Panc1 (cell line): ENCODE results near the gene LSM10. TPM values are rescaled to one million over a fixed set of nuclear protein-coding genes. Genes with fewer than 3 reads are reported as not detected.

Experiments used
- ATAC-seq: fragments of 200-7000 bp; cut with Tn5 transposase; 2 replicates; pipeline ENCODE4 v1.9.1; 2020; ENCODE audit warnings: mild to moderate bottlenecking, moderate library complexity
- BruUV-seq: library from RNA; stranded (reverse); fragments of 400-500 nt; replicated peaks from 2 replicates; lab custom pipeline; 2021; lab: Mats Ljungman, UMichigan
- CTCF ChIA-PET: fragments of 300-600 bp; sonication (Branson Sonifier 250); formaldehyde crosslinking; loops from one replicate; lab custom pipeline; 2022; ENCODE audit warnings: antibody characterized with exemption; lab: Charles Lee
- POLR2A ChIA-PET: fragments of 300-600 bp; sonication (Branson Sonifier 250); formaldehyde crosslinking; loops from one replicate; lab custom pipeline; 2022; ENCODE audit warnings: antibody characterized with exemption; lab: Charles Lee
- DNase-seq: peaks from one replicate; pipeline ENCODE4 v3.0.0-alpha.2; 2010; ENCODE audit warnings: low read depth, low spot score
- H3K27ac ChIP-seq: 2 replicates; pipeline ENCODE4 v1.5.1; 2011; ENCODE audit warnings: mild to moderate bottlenecking, low read length, inconsistent platforms
- H3K27me3 ChIP-seq: fragments of 200-500 bp; sonication (Bioruptor generic); 2 replicates; pipeline ENCODE4 v1.6.0; 2014; ENCODE audit warnings: low read length, inconsistent platforms; ENCODE audit not compliant: control insufficient read depth, insufficient read depth
- H3K36me3 ChIP-seq: fragments of 200-500 bp; sonication (Bioruptor generic); 2 replicates; pipeline ENCODE4 v1.5.1; 2014; ENCODE audit warnings: inconsistent platforms, mild to moderate bottlenecking, low read length, moderate library complexity; ENCODE audit not compliant: control insufficient read depth, insufficient read depth
- H3K4me1 ChIP-seq: 2 replicates; pipeline ENCODE4 v1.5.1; 2011; ENCODE audit warnings: inconsistent platforms, mild to moderate bottlenecking, low read length, moderate library complexity; ENCODE audit not compliant: control insufficient read depth, insufficient read depth
- H3K4me3 ChIP-seq, 2 experiments: 2 replicates each; pipeline ENCODE4 v1.5.1; 2011 to 2012; ENCODE audit warnings: low read depth in 2 of 2, low read length in 2 of 2, mild to moderate bottlenecking in 2 of 2, inconsistent platforms in 1 of 2, moderate library complexity in 1 of 2
- H3K9me3 ChIP-seq: fragments of 200-500 bp; sonication (Bioruptor generic); 2 replicates; pipeline ENCODE4 v1.5.1; 2014; ENCODE audit warnings: low read depth, mild to moderate bottlenecking, inconsistent platforms, low read length, moderate library complexity; ENCODE audit not compliant: control insufficient read depth, insufficient read depth
- CTCF ChIP-seq: fragments of 450-650 bp; IDR thresholded peaks from 2 replicates; pipeline ENCODE4 v1.5.1; 2017; ENCODE audit warnings: mild to moderate bottlenecking
- POLR2AphosphoS5 ChIP-seq: IDR thresholded peaks from 2 replicates; pipeline ENCODE4 v1.6.1; 2012; ENCODE audit warnings: mild to moderate bottlenecking, low read depth, low read length, moderate library complexity
- SIN3A ChIP-seq: IDR thresholded peaks from 2 replicates; pipeline ENCODE4 v1.6.1; 2012; ENCODE audit warnings: low read depth, mild to moderate bottlenecking, low read length, moderate library complexity, borderline replicate concordance; ENCODE audit not compliant: insufficient read depth
- TCF7L2 ChIP-seq: IDR thresholded peaks from 2 replicates; pipeline ENCODE4 v1.6.1; 2011; ENCODE audit warnings: mild to moderate bottlenecking, low read depth, low read length, inconsistent platforms
- in situ Hi-C: cut with HindIII; loops from 2 replicates; pipeline ENCODE4 v1.10.0; 2016; ENCODE audit warnings: low sequenced_read_pairs, low pct_unique_long_range_greater_than_20kb
- intact Hi-C: fragments of 100-400 bp; cut with micrococcal nuclease; formaldehyde crosslinking; loops from one replicate; pipeline ENCODE4 v1.10.0; 2022; ENCODE audit not compliant: unreplicated experiment
- total RNA-seq: library from RNA; stranded (reverse); gene quantifications from one replicate; pipeline ENCODE4 v1.2.1, GENCODE V29; 2021; ENCODE audit not compliant: unreplicated experiment
- TF ChIP-seq, protein P1 (sequence below), 2 experiments: IDR thresholded peaks; 2 replicates each; pipeline ENCODE4 v1.6.1; 2011 to 2012; ENCODE audit warnings: low read depth in 2 of 2, control low read depth in 1 of 2, low read length in 1 of 2, mild to moderate bottlenecking in 1 of 2, moderate library complexity in 1 of 2; ENCODE audit not compliant: insufficient read depth in 1 of 2

The LSM10 gene
- total RNA-seq, 1 experiment from 2014 or later = 53.7 TPM

DNA sequence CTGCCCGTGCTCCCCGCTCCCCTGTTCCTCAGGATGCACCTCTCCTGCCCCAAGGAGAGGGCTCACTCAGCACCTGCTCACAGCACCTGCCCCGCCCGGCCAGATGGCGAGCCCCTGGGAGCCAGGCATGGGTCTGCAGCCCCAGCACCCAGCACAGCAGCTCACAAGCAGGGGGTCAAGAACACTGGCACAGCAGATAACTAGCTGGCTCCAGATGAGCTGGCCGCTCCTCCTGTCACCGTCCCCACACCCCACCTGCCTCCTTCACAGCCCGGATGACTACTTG lies 53.4 kb downstream of the LSM10 start:
- Histone ChIP-seq H3K27ac (no peak overlapping the region), H3K36me3 (peaks cover 2% of the 10 kb centered on the region; the same call in 1 of the 2 replicates), H3K4me3 (no peak overlapping the region), H3K9me3 (no peaks in the 10 kb centered on the region), H3K4me1 (peaks cover 5% of the 10 kb centered on the region; the same call in 1 of the 2 replicates), H3K27me3 (no peaks in the 10 kb centered on the region)
- in situ Hi-C loops (no loop called here), intact Hi-C loops (no loop called here)
- ATAC-seq (no peak), DNase-seq (no peak)
- ChIA-PET POLR2A (interaction anchor here (0.6 kb wide), 1 partner anchor 75 kb away, joined by 5 read pairs; no protein-coding TSS in a partner anchor), CTCF (no interaction called here)
- TF ChIP-seq POLR2AphosphoS5 = no peak
- TF ChIP-seq, protein P1, sequence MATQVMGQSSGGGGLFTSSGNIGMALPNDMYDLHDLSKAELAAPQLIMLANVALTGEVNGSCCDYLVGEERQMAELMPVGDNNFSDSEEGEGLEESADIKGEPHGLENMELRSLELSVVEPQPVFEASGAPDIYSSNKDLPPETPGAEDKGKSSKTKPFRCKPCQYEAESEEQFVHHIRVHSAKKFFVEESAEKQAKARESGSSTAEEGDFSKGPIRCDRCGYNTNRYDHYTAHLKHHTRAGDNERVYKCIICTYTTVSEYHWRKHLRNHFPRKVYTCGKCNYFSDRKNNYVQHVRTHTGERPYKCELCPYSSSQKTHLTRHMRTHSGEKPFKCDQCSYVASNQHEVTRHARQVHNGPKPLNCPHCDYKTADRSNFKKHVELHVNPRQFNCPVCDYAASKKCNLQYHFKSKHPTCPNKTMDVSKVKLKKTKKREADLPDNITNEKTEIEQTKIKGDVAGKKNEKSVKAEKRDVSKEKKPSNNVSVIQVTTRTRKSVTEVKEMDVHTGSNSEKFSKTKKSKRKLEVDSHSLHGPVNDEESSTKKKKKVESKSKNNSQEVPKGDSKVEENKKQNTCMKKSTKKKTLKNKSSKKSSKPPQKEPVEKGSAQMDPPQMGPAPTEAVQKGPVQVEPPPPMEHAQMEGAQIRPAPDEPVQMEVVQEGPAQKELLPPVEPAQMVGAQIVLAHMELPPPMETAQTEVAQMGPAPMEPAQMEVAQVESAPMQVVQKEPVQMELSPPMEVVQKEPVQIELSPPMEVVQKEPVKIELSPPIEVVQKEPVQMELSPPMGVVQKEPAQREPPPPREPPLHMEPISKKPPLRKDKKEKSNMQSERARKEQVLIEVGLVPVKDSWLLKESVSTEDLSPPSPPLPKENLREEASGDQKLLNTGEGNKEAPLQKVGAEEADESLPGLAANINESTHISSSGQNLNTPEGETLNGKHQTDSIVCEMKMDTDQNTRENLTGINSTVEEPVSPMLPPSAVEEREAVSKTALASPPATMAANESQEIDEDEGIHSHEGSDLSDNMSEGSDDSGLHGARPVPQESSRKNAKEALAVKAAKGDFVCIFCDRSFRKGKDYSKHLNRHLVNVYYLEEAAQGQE (IDR thresholded peaks at IDR 0.05; ENCODE audit: insufficient read depth in 1 of 2, low read depth in 2 of 2, low read length in 1 of 2) = no peak
- TF ChIP-seq TCF7L2 = no peak
- no peak for TF ChIP-seq SIN3A
- TF ChIP-seq CTCF = no peak
- BruUV-seq = no TSS peak

DNA sequence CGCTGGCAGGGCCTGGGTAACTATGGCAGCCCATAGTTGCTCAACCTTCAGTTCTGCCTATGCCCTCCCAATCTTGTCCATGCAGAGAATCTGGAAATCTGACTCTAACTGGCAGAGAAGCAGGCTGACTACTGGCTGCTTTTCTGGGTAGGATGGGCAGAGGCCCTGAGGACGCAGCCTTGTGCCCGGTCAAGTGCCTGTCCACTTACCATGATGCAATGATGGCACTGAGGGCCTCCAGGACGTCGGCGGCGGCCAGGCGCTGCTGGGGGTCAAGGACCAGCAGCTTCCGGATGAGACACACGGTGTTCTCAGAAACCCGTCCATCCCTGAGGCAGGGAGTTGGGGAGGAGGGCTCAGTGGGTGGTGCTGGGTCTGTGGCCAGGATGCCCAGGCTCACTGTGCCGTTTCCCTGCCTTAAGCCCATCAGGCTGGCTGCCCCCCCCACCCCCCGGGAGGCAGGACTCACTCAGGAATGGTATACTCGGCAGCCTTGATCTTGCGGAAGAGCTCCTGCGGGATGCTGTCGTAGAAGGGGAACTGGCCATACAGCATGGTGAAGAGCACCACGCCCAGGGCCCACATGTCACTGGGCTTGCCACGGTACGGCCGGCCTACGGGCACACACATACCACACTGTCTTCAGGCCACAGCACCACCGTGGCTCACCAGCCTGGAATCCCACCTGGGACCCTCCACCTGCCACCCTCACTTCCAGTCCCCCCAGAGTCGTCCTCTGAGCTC lies 53.9 kb downstream of the LSM10 start:
- Histone ChIP-seq H3K36me3 (peaks cover 2% of the 10 kb centered on the region; the same call in 1 of the 2 replicates), H3K4me1 (peaks cover 5% of the 10 kb centered on the region; the same call in 1 of the 2 replicates), H3K4me3 (no peak overlapping the region), H3K9me3 (no peaks in the 10 kb centered on the region), H3K27ac (no peak overlapping the region), H3K27me3 (no peaks in the 10 kb centered on the region)
- ATAC-seq = no peak
- ChIA-PET CTCF (interaction anchor here (0.6 to 1.5 kb wide), 4 partner anchors 21 to 63 kb away, joined by 3 to 11 read pairs (median 6); no protein-coding TSS in a partner anchor), POLR2A (interaction anchor here (0.6 kb wide), 1 partner anchor 76 kb away, joined by 5 read pairs; no protein-coding TSS in a partner anchor)
- no TSS peak for BruUV-seq
- DNase-seq = no peak
- TF ChIP-seq TCF7L2 = no peak
- no peak for TF ChIP-seq SIN3A
- TF ChIP-seq, protein P1 (IDR thresholded peaks at IDR 0.05; ENCODE audit: insufficient read depth in 1 of 2, low read depth in 2 of 2, low read length in 1 of 2) = no peak
- TF ChIP-seq POLR2AphosphoS5 = no peak
- no peak for TF ChIP-seq CTCF
- intact Hi-C loops = loop anchor here (2.0 kb wide), 1 partner anchor 77 kb away; no protein-coding TSS in a partner anchor
- in situ Hi-C loops = no loop called here
